Activated naive CD4-positive, alpha-beta T cell treated with anti-CD3 and anti-CD28 coated beads for 36 hours (primary cell): Measurements from ENCODE around the gene CYP1A1. TPM values are rescaled to one million over a fixed set of nuclear protein-coding genes. Genes with fewer than 3 reads are reported as not detected.
A peak's percentile ranks its signal among the peaks of the same experiment; 100 is the strongest.
"Not testable (repeated sequence)": the region's sequence is repeated elsewhere in the genome, so short reads cannot be mapped to it uniquely, and the experiment has no call there.

Source experiments
- CTCF ChIA-PET: fragments of 350-600 bp; sonication (Branson Sonifier 250); formaldehyde crosslinking; loops from one replicate; lab custom pipeline; 2021; ENCODE audit warnings: antibody characterized with exemption; lab: Charles Lee
- DNase-seq: peaks from one replicate; pipeline ENCODE4 v3.0.0-alpha.2; 2020
- H3K27ac Mint-ChIP-seq: one replicate; pipeline ENCODE4 v1.8.0; 2021; ENCODE audit warnings: mild to moderate bottlenecking, mixed read lengths
- H3K27me3 Mint-ChIP-seq: one replicate; pipeline ENCODE4 v1.8.0; 2021; ENCODE audit warnings: low read depth, mixed read lengths
- H3K36me3 Mint-ChIP-seq: one replicate; pipeline ENCODE4 v1.8.0; 2021; ENCODE audit warnings: low read depth, mixed read lengths
- H3K4me1 Mint-ChIP-seq: one replicate; pipeline ENCODE4 v1.8.0; 2021; ENCODE audit warnings: low read depth, mixed read lengths
- H3K4me3 Mint-ChIP-seq: one replicate; pipeline ENCODE4 v1.8.0; 2021; ENCODE audit warnings: mild to moderate bottlenecking, moderate library complexity, mixed read lengths
- H3K9me3 Mint-ChIP-seq: one replicate; pipeline ENCODE4 v1.8.0; 2021; ENCODE audit warnings: mixed read lengths
- intact Hi-C: fragments of 100-400 bp; cut with micrococcal nuclease; formaldehyde crosslinking; loops from one replicate; pipeline ENCODE4 v1.15.1; 2023
- total RNA-seq, 2 experiments: library from RNA; stranded (reverse); gene quantifications; one replicate each; pipeline ENCODE4 v1.2.3, GENCODE V29; 2021

The CYP1A1 gene
- total RNA-seq, 2 experiments from 2014 or later: 0.12 to 0.37 TPM

DNA sequence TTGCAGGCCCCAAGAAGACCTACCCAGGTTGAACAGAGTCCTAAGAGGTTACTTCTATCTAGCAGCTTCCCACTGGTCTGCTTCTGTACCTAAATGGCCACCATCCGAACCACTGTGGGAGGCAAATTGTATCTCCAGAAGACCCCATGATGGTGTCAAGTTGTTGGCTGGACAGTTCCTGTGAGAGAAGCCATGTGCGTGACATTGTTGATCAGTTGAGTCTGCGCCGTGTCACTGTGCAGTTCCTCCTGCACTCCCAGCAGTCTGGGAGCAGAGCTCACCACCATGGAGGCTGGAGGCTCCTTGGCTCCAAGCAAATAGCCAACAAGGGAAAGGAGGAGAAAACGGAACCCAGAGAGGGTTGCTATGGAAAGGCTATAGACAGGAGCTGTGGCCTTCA is 7.5 kb upstream of the CYP1A1 start:
- Mint-ChIP-seq H3K27ac (no peak overlapping the region), H3K4me3 (no peak overlapping the region), H3K4me1 (peaks cover 4% of the 10 kb centered on the region), H3K27me3 (peaks cover 14% of the 10 kb centered on the region), H3K9me3 (peaks cover 6% of the 10 kb centered on the region), H3K36me3 (no peaks in the 10 kb centered on the region)
- DNase-seq: no peak
- intact Hi-C loops: no loop called here
- CTCF ChIA-PET: no interaction called here

GRCh38 chr15:74730619-74731316 is 5.4 kb upstream of the CYP1A1 start:
- intact Hi-C loops: no loop called here
- no peak overlapping the region for H3K27ac Mint-ChIP-seq
- DNase-seq: no peak
- H3K4me3 Mint-ChIP-seq: no peak overlapping the region
- peaks cover 7% of the 10 kb centered on the region for H3K4me1 Mint-ChIP-seq
- CTCF ChIA-PET: interaction anchor here (0.8 kb wide), 1 partner anchor 100 kb away, joined by 3 read pairs; no protein-coding TSS in a partner anchor
- peaks cover 20% of the 10 kb centered on the region for H3K27me3 Mint-ChIP-seq
- H3K36me3 Mint-ChIP-seq: no peaks in the 10 kb centered on the region
- no peaks in the 10 kb centered on the region for H3K9me3 Mint-ChIP-seq

DNA sequence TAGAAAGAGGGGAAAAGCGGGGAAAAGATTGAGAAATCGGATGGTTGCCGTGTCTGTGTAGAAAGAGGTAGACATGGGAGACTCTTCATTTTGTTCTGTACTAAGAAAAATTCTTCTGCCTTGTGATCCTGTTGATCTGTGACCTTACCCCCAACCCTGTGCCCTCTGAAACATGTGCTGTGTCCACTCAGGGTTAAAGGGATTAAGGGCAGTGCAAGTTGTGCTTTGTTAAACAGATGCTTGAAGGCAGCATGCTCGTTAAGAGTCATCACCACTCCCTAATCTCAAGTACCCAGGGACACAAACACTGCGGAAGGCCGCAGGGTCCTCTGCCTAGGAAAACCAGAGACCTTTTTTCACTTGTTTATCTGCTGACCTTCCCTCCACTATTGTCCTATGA is 4.0 kb upstream of the CYP1A1 start:
- H3K9me3 Mint-ChIP-seq, H3K36me3 Mint-ChIP-seq, H3K27ac Mint-ChIP-seq, intact Hi-C loops, H3K4me3 Mint-ChIP-seq, CTCF ChIA-PET, DNase-seq: not testable (repeated sequence)
- Mint-ChIP-seq H3K27me3 (peaks cover 24% of the 10 kb centered on the region), H3K4me1 (peaks cover 11% of the 10 kb centered on the region)

GRCh38 chr15:74728699-74729098 is 3.4 kb upstream of the CYP1A1 start:
- H3K9me3 Mint-ChIP-seq, H3K36me3 Mint-ChIP-seq, CTCF ChIA-PET, H3K4me3 Mint-ChIP-seq, H3K27ac Mint-ChIP-seq, DNase-seq, intact Hi-C loops: not testable (repeated sequence)
- H3K4me1 Mint-ChIP-seq: peaks cover 11% of the 10 kb centered on the region
- H3K27me3 Mint-ChIP-seq: peaks cover 24% of the 10 kb centered on the region

DNA sequence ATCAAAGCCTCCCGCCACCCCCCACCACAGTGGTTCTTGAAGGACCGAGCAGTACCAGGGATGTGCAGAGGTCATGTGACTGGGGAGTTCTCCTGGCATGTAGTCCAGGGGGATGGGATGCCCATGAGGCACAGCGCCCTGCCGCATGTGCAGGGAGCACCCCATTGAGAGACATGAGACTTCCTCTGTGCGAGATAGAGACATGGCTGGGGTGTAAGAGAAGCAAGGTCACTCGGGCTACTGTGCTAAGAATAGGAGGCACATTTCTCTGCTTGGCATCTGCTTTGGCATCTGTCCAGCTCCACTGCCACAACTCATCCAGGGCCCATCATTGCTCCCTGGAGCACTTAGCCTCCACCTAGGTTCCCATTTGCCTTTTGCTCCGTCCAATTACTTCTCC is 2.4 kb upstream of the CYP1A1 start:
- H3K9me3 Mint-ChIP-seq: no peaks in the 10 kb centered on the region
- H3K36me3 Mint-ChIP-seq: no peaks in the 10 kb centered on the region
- H3K27ac Mint-ChIP-seq: no peak overlapping the region
- CTCF ChIA-PET: no interaction called here
- H3K4me3 Mint-ChIP-seq: no peak overlapping the region
- peaks cover 11% of the 10 kb centered on the region for H3K4me1 Mint-ChIP-seq
- intact Hi-C loops: no loop called here
- no peak for DNase-seq
- peaks cover 22% of the 10 kb centered on the region for H3K27me3 Mint-ChIP-seq

- Mint-ChIP-seq H3K4me1 (peaks cover 11% of the 10 kb centered on the region), H3K36me3 (no peaks in the 10 kb centered on the region), H3K4me3 (peak overlapping the region; percentile 67), H3K9me3 (no peaks in the 10 kb centered on the region), H3K27me3 (peaks cover 21% of the 10 kb centered on the region), H3K27ac (no peak overlapping the region)
- CTCF ChIA-PET: interaction anchor here (0.5 to 0.7 kb wide), 2 partner anchors 67 to 86 kb away, joined by 3 read pairs; no protein-coding TSS in a partner anchor
- intact Hi-C loops: no loop called here
- DNase-seq: peak; percentile 29
Measured at GRCh38 chr15:74726774-74727164, 1.4 kb upstream of the CYP1A1 start.

DNA sequence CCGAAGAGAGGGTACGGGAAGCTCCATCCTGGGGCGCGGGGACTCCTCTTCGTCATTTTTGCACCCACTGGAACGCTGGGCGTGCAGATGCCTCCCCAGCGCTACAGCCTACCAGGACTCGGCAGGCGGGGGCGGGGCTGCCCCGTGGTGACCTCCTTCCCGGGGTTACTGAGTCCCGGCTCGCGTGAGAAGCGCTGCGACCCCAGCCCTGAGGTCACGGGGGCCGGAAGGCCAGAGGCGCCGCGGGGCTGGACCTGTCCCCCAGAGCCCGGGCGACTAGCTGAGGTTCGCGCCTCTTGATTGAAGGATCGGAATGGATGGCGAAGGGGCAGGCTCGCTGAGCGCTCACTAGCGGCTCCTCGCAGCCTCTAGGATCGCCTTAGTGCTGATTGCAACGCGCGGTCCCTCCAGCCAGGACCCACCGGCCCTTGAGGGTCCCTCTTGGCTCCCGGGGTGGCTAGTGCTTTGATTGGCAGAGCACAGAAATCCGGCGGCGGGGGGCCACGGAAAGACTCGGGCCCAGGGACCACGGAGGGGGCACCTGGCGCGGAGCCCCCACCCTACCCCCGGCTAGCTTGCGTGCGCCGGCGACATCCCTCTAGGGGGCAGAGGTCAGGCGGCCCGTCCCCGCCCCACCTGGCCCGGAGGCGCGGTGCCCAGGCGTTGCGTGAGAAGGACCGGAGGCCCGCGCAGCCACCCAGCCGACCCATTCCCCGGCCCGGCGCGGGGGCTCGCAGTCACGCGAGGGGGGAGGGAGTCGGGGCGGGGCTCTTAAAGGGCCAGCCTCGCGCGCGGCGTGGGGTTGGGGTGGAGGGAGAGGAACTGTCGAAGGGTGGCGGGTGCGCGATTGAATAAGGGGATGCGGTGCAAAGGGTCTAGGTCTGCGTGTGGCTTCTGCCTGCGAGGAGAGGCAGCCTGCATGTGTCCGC is 781 bp upstream of the CYP1A1 start:
- Mint-ChIP-seq H3K9me3 (no peaks in the 10 kb centered on the region), H3K27me3 (peaks cover 21% of the 10 kb centered on the region), H3K4me1 (peaks cover 11% of the 10 kb centered on the region), H3K4me3 (peak overlapping the region; percentile 67), H3K27ac (no peak overlapping the region), H3K36me3 (no peaks in the 10 kb centered on the region)
- intact Hi-C loops: no loop called here
- peak; percentile 63 for DNase-seq
- CTCF ChIA-PET: interaction anchor here (0.5 to 1.6 kb wide), 5 partner anchors 11 to 105 kb away, joined by 3 to 13 read pairs (median 6); no protein-coding TSS in a partner anchor

DNA sequence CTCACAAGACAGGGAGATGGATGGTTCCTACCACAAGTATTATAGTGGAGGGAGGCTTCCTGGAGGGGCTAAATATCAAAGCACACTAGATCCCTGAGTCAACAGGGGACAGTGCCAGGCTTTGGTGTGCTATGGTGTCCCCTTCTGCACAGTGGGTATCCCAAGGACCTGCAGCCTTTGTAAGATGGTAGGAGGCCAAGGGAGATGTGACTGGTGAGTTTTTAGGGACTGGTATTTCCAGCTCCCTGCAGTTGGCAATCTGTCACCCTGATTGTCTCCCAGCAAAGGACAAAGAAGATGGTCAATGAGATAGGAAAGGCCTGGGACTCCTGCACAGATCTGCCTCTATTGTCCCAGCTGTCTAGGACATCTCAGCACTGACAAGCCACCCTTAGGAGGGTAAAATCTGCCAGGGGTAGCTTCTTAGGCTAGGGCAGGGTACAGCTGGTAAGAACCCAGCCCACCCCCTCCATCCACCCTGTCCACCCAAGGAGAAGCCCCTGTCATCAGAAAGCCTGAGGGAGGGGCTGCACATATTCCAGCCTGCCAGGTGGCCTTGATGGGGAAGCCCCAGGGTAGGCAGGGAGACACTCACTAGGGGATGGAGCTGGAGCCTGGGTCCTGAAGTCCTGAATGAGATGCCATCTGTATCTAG is 631 bp downstream of the CYP1A1 start:
- no peak for DNase-seq
- no peaks in the 10 kb centered on the region for H3K36me3 Mint-ChIP-seq
- intact Hi-C loops: no loop called here
- H3K27ac Mint-ChIP-seq: no peak overlapping the region
- peak overlapping the region; percentile 57 for H3K4me3 Mint-ChIP-seq
- H3K9me3 Mint-ChIP-seq: no peaks in the 10 kb centered on the region
- H3K27me3 Mint-ChIP-seq: peaks cover 14% of the 10 kb centered on the region
- CTCF ChIA-PET: interaction anchor here (1.5 to 1.6 kb wide), 3 partner anchors 10 to 103 kb away, joined by 6 to 13 read pairs (median 6); no protein-coding TSS in a partner anchor
- H3K4me1 Mint-ChIP-seq: peaks cover 11% of the 10 kb centered on the region

DNA sequence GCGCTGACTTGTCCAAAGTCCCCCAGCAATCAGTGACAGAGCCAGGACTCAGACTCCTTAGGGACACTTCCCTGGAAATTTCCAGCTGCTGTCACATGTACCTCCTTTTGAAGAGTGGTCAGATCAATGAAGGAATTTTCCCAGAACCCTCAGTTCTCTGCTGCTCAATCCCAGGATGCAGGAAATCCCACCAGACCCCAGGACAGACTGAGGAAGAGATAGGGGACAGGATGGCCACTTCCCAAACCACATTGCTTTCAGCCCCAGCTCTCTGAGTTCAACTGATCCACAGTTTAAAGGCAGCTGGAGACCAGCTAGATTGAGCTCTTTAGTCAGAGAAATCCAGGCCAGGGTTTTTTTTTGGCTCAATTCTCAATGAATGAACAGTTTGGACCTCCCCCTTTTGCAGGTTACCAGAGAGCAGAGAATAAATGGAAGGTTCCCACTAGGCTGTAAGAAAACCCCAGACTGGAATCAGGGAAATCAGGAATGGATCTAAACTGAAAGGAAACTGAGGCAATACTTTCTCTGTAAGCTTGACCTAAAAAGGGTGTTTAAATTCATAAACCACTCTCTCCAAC is 1.5 kb downstream of the CYP1A1 start:
- DNase-seq: no peak
- H3K36me3 Mint-ChIP-seq: no peaks in the 10 kb centered on the region
- peaks cover 11% of the 10 kb centered on the region for H3K4me1 Mint-ChIP-seq
- H3K4me3 Mint-ChIP-seq: no peak overlapping the region
- H3K27ac Mint-ChIP-seq: no peak overlapping the region
- CTCF ChIA-PET: interaction anchor here (0.5 to 0.7 kb wide), 2 partner anchors 19 to 44 kb away, joined by 3 read pairs; no protein-coding TSS in a partner anchor
- peaks cover 14% of the 10 kb centered on the region for H3K27me3 Mint-ChIP-seq
- intact Hi-C loops: no loop called here
- no peaks in the 10 kb centered on the region for H3K9me3 Mint-ChIP-seq

- intact Hi-C loops: no loop called here
- peaks cover 11% of the 10 kb centered on the region for H3K4me1 Mint-ChIP-seq
- no peak overlapping the region for H3K27ac Mint-ChIP-seq
- CTCF ChIA-PET: interaction anchor here (0.7 kb wide), 1 partner anchor 45 kb away, joined by 3 read pairs; no protein-coding TSS in a partner anchor
- H3K36me3 Mint-ChIP-seq: no peaks in the 10 kb centered on the region
- no peaks in the 10 kb centered on the region for H3K9me3 Mint-ChIP-seq
- H3K27me3 Mint-ChIP-seq: peaks cover 14% of the 10 kb centered on the region
- H3K4me3 Mint-ChIP-seq: no peak overlapping the region
- no peak for DNase-seq
Measured at GRCh38 chr15:74723187-74723586, 2.1 kb downstream of the CYP1A1 start.

GRCh38 chr15:74722591-74722990 is 2.7 kb downstream of the CYP1A1 start:
- H3K4me1 Mint-ChIP-seq: peaks cover 11% of the 10 kb centered on the region
- no peak for DNase-seq
- H3K4me3 Mint-ChIP-seq: no peak overlapping the region
- H3K36me3 Mint-ChIP-seq: no peaks in the 10 kb centered on the region
- CTCF ChIA-PET: no interaction called here
- intact Hi-C loops: no loop called here
- H3K9me3 Mint-ChIP-seq: no peaks in the 10 kb centered on the region
- peaks cover 14% of the 10 kb centered on the region for H3K27me3 Mint-ChIP-seq
- no peak overlapping the region for H3K27ac Mint-ChIP-seq

DNA sequence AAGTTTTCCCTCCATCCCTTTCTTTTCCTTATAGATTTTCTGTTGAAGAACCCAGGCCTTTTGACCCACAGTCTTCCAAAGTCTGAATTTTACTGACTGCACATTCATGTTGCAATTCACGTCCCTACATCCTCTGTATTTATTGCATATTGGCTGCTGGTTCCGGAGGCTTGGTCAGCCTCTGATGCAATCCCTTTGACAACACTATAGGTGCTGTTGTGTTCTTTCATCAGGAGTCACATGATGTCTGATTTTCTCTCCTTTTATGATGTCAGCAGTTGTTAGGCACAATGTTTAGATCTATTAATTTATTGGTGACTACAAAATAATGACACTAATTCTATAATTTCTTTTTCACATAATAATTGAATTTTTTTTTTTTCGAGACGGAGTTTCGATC is 8.7 kb downstream of the CYP1A1 start:
- Mint-ChIP-seq H3K9me3 (no peaks in the 10 kb centered on the region), H3K4me3 (no peak overlapping the region), H3K4me1 (no peaks in the 10 kb centered on the region), H3K36me3 (no peaks in the 10 kb centered on the region), H3K27me3 (no peaks in the 10 kb centered on the region), H3K27ac (no peak overlapping the region)
- no peak for DNase-seq
- CTCF ChIA-PET: no interaction called here
- intact Hi-C loops: no loop called here
